Naive B cell (primary cell): ENCODE measurements around the gene LILRB4. TPM values are rescaled to one million over a fixed set of nuclear protein-coding genes. Genes with fewer than 3 reads are reported as not detected.
A peak's percentile ranks its signal among the peaks of the same experiment; 100 is the strongest.
"Not testable (repeated sequence)": the region's sequence is repeated elsewhere in the genome, so short reads cannot be mapped to it uniquely, and the experiment has no call there.

Experiments used
- ATAC-seq, 2 donors: fragments of 150-1000 bp; cut with Tn5 transposase; 2 replicates each; pipeline ENCODE4 v1.10.0; 2021; ENCODE audit warnings: low read depth in 2 of 2, mild to moderate bottlenecking in 2 of 2, moderate library complexity in 2 of 2
- DNase-seq: peaks from one replicate; pipeline ENCODE4 v3.0.0; 2022
- H3K27ac Mint-ChIP-seq, 6 donors: one replicate each; pipeline ENCODE4 v1.8.0; 2020 to 2022; ENCODE audit warnings: mild to moderate bottlenecking in 6 of 6, mixed read lengths in 6 of 6, moderate library complexity in 5 of 6, inconsistent platforms in 2 of 6
- H3K27me3 Mint-ChIP-seq, 3 donors: one replicate each; pipeline ENCODE4 v1.8.0; 2021 to 2022; ENCODE audit warnings: mixed read lengths in 3 of 3, mild to moderate bottlenecking in 1 of 3
- H3K36me3 Mint-ChIP-seq, 2 donors: one replicate each; pipeline ENCODE4 v1.8.0; 2020 to 2022; ENCODE audit warnings: mixed read lengths in 2 of 2, inconsistent platforms in 1 of 2, mild to moderate bottlenecking in 1 of 2
- H3K4me1 Mint-ChIP-seq, 3 donors: one replicate each; pipeline ENCODE4 v1.8.0; 2020 to 2022; ENCODE audit warnings: mixed read lengths in 3 of 3, inconsistent platforms in 1 of 3, mild to moderate bottlenecking in 1 of 3, moderate library complexity in 1 of 3
- H3K4me3 Mint-ChIP-seq, 8 donors: one replicate each; pipeline ENCODE4 v1.8.0; 2020 to 2022; ENCODE audit warnings: mild to moderate bottlenecking in 8 of 8, mixed read lengths in 8 of 8, moderate library complexity in 8 of 8, inconsistent platforms in 2 of 8
- H3K9me3 Mint-ChIP-seq, 7 donors: one replicate each; pipeline ENCODE4 v1.8.0; 2020 to 2022; ENCODE audit warnings: mixed read lengths in 7 of 7, mild to moderate bottlenecking in 5 of 7, inconsistent platforms in 2 of 7, moderate library complexity in 1 of 7
- polyA plus RNA-seq, 6 donors: library from polyadenylated mRNA; unstranded; fragments of 300-500 nt; fragmentation: Illumina TruSeq; gene quantifications; one replicate each; pipeline ENCODE4 v1.2.3, GENCODE V29; 2021; ENCODE audit warnings: low read depth in 6 of 6

The LILRB4 gene
- polyA plus RNA-seq, 6 donors from 2014 or later = 0.16 to 0.48 TPM; not detected in 4

- ATAC-seq, H3K9me3 Mint-ChIP-seq, H3K27me3 Mint-ChIP-seq, DNase-seq: not testable (repeated sequence)
- peak overlapping the region in 6 of 8 donors; percentile 32 to 94 (median 68) for H3K4me3 Mint-ChIP-seq
- peaks cover 12 to 27% of the 10 kb centered on the region in 2 donors for H3K36me3 Mint-ChIP-seq
- peak overlapping the region in 4 of 6 donors; percentile 71 to 93 (median 90) for H3K27ac Mint-ChIP-seq
- peaks cover 42 to 56% (median 55%) of the 10 kb centered on the region in 3 donors for H3K4me1 Mint-ChIP-seq
Observed at GRCh38 chr19:54631489-54632337, 31.1 kb upstream of the LILRB4 start.

DNA sequence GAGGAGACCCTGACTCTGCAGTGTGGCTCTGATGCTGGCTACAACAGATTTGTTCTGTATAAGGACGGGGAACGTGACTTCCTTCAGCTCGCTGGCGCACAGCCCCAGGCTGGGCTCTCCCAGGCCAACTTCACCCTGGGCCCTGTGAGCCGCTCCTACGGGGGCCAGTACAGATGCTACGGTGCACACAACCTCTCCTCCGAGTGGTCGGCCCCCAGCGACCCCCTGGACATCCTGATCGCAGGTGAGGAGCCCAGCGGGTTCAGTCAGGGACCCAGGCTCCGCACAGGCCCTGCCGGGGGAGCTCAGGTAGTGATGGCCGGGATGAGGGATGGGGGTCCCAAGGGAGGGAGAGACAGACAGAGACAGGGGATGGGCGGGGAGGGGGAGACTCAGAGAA, 30.3 kb upstream of the LILRB4 start:
- H3K27me3 Mint-ChIP-seq = not testable (repeated sequence)

GRCh38 chr19:54633401-54633800, 29.4 kb upstream of the LILRB4 start:
- Mint-ChIP-seq H3K36me3 (peaks cover 8 to 14% of the 10 kb centered on the region in 2 donors), H3K9me3 (no peaks in the 10 kb centered on the region)
- no peak for DNase-seq

More for the DNA sequence above, 30.3 kb upstream of the LILRB4 start:
- H3K9me3 Mint-ChIP-seq, ATAC-seq, H3K4me3 Mint-ChIP-seq, DNase-seq: not testable (repeated sequence)
- Mint-ChIP-seq H3K36me3 (peaks cover 8 to 20% of the 10 kb centered on the region in 2 donors), H3K4me1 (peaks cover 38 to 49% (median 47%) of the 10 kb centered on the region in 3 donors), H3K27ac (peak overlapping the region in 2 of 6 donors; percentile 69 to 92)

DNA sequence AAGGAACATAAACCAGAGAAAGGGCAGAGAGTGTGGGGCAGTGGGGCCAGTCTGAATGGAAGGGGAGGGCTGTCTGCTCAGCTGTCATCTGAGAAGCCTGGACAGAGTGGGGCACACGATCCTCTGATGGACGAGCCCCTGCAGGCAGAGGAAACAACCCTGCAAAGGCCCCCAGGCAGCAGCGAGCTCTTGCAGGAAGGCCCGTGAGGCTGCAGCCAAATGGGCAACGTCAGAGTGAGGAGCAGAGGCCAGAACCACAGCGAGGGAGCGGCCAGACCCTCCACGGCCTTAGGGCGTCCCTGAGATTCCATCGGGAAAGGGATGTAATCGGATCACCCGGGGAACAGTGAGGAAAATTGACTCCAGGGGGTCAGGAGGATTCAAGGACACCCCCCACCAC, 26.7 kb upstream of the LILRB4 start:
- not testable (repeated sequence) for H3K9me3 Mint-ChIP-seq, H3K27ac Mint-ChIP-seq, ATAC-seq, H3K27me3 Mint-ChIP-seq, H3K36me3 Mint-ChIP-seq, DNase-seq
- Mint-ChIP-seq H3K4me1 (peaks cover 8 to 19% (median 14%) of the 10 kb centered on the region in 3 donors), H3K4me3 (peak overlapping the region in 1 of 8 donors; percentile 59)

More at GRCh38 chr19:54633401-54633800, 29.4 kb upstream of the LILRB4 start:
- peaks cover 31 to 40% (median 38%) of the 10 kb centered on the region in 3 donors for H3K4me1 Mint-ChIP-seq
- ATAC-seq = no peak
- no peak overlapping the region for H3K4me3 Mint-ChIP-seq
- H3K27ac Mint-ChIP-seq = peak overlapping the region in 2 of 6 donors; percentile 81 to 92
- no peaks in the 10 kb centered on the region for H3K27me3 Mint-ChIP-seq

GRCh38 chr19:54638683-54639082, 24.1 kb upstream of the LILRB4 start:
- Mint-ChIP-seq H3K36me3 (peaks cover 0 to 8% of the 10 kb centered on the region in 2 donors), H3K9me3 (no peaks in the 10 kb centered on the region), H3K4me1 (peaks cover 9 to 17% (median 13%) of the 10 kb centered on the region in 3 donors), H3K4me3 (no peak overlapping the region), H3K27ac (no peak overlapping the region), H3K27me3 (peaks cover 0 to 4% (median 0%) of the 10 kb centered on the region in 3 donors)
- ATAC-seq = no peak
- no peak for DNase-seq

DNA sequence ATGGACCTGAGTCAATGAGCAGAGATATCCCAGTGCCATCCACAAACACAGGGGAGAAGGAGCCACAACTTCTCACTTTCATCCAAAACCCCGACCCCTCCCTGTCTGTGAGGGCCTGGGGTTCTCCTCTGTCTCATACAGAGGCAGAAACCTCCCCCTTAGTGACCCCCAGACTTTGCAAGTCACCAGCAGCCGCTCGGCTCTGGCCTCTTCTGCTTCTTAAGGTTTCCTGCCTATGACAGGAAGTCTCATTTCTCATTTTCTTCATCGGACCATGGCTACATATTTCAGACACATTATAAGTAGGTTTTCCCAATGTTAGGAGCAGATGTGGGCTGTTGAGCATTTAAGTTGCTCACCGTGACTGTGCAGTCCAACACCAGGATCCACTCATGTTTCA, 19.8 kb upstream of the LILRB4 start:
- H3K27ac Mint-ChIP-seq = peak overlapping the region in 1 of 6 donors; percentile 22
- H3K4me3 Mint-ChIP-seq = peak overlapping the region in 3 of 8 donors; percentile 10 to 32 (median 13)
- not testable (repeated sequence) for H3K36me3 Mint-ChIP-seq, H3K9me3 Mint-ChIP-seq, DNase-seq
- peaks cover 0 to 10% (median 0%) of the 10 kb centered on the region in 3 donors for H3K27me3 Mint-ChIP-seq
- peak in 1 of 2 donors; percentile 23 for ATAC-seq
- peaks cover 5 to 20% (median 13%) of the 10 kb centered on the region in 3 donors for H3K4me1 Mint-ChIP-seq

DNA sequence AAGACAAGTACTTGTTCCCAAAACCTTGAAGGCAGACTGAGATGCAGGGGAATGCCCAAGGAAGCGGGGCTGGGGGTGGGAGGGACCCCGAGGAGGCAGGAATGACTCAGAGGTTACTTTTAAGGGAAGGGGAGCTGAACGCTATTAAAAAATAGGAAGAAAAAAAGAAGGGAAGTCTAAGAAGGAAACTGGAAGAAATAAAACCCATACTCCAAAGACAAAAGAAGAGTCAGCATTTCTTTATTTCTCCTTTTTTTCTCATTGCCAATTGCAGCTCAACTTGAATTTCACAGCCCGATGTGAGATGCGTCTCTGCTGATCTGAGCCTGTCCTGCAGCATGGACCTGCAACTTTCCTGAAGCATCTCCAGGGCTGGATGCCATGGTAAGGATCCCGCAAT, 19.2 kb upstream of the LILRB4 start:
- not testable (repeated sequence) for DNase-seq, H3K9me3 Mint-ChIP-seq, ATAC-seq, H3K36me3 Mint-ChIP-seq, H3K4me3 Mint-ChIP-seq
- Mint-ChIP-seq H3K27me3 (peaks cover 0 to 10% (median 0%) of the 10 kb centered on the region in 3 donors), H3K27ac (peak overlapping the region in 1 of 6 donors; percentile 11), H3K4me1 (peaks cover 9 to 20% (median 12%) of the 10 kb centered on the region in 3 donors)

DNA sequence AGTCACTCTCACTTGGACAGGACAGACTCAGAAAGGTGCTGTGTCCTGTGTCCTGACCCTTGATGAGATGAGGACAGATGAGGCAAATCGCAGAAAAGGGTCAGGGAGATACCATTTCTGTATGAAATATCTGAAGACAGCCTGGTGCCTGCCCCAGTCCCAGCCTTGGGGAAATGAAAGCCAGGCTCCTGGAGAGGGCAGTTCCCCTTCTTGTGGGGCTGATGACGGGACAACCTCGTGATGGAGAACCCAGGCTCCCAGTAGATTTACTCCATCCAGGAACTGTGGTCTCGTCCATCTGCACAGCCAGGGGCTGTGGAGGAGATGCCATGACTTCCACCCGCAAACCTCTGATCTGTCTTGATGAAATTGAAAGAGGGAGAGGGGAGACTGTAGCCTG, 18.7 kb upstream of the LILRB4 start:
- no peaks in the 10 kb centered on the region for H3K36me3 Mint-ChIP-seq
- no peak overlapping the region for H3K27ac Mint-ChIP-seq
- H3K4me3 Mint-ChIP-seq = no peak overlapping the region
- DNase-seq = no peak
- H3K4me1 Mint-ChIP-seq = peaks cover 7 to 20% (median 9%) of the 10 kb centered on the region in 3 donors
- H3K27me3 Mint-ChIP-seq = peaks cover 0 to 10% (median 0%) of the 10 kb centered on the region in 3 donors
- no peaks in the 10 kb centered on the region for H3K9me3 Mint-ChIP-seq
- ATAC-seq = no peak

DNA sequence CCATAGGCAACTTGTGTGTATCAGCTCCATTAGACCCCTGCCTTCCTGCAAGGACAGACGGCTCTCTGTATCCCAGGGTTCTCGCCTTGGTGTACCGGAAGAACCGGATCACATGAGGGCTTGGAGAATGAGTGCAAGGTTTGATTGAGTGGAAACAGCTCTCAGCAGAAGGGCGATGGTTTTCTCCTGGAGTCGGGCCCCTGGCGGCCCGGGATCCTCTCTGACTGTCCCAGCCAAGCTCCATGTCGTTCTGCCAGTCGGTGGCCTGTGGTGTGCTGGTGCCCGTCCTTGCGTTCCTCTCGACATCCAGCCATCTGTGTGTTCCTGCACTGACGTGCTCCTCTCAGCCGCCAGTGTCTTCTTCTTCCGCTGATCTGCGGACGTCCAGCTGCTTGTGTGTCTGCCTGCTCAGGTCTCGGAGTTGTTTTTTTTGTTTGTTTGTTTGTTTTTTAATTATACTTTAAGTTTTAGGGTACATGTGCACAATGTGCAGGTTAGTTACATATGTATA, 16.4 kb upstream of the LILRB4 start:
- no peak for DNase-seq
- Mint-ChIP-seq H3K27ac (no peak overlapping the region), H3K36me3 (no peaks in the 10 kb centered on the region), H3K4me1 (peaks cover 7 to 17% (median 9%) of the 10 kb centered on the region in 3 donors), H3K9me3 (no peaks in the 10 kb centered on the region), H3K4me3 (no peak overlapping the region), H3K27me3 (peaks cover 0 to 10% (median 0%) of the 10 kb centered on the region in 3 donors)
- no peak for ATAC-seq

DNA sequence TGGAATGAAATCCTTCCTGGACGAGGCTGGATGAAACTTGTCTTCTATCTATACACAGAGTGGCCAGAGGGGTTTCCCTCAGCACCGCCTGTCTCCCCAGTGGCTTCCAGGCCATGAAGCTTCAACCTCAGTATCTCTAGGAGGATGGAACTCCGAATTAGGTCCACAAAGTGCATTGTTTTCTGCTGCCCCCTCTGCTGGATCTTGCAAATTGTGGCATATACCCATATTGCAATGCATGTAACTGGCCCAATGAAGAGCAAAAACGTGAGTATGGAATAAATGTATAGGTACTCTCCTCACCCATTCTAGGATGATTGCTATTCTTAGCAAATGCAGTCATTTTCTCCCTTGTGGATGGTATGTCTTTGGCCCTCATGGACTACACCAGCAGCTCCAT, 14.7 kb upstream of the LILRB4 start:
- no peak for ATAC-seq
- Mint-ChIP-seq H3K27ac (no peak overlapping the region), H3K36me3 (no peaks in the 10 kb centered on the region), H3K4me3 (no peak overlapping the region), H3K9me3 (no peaks in the 10 kb centered on the region), H3K4me1 (peaks cover 5 to 12% (median 6%) of the 10 kb centered on the region in 3 donors), H3K27me3 (peaks cover 0 to 7% (median 0%) of the 10 kb centered on the region in 3 donors)
- DNase-seq = no peak

DNA sequence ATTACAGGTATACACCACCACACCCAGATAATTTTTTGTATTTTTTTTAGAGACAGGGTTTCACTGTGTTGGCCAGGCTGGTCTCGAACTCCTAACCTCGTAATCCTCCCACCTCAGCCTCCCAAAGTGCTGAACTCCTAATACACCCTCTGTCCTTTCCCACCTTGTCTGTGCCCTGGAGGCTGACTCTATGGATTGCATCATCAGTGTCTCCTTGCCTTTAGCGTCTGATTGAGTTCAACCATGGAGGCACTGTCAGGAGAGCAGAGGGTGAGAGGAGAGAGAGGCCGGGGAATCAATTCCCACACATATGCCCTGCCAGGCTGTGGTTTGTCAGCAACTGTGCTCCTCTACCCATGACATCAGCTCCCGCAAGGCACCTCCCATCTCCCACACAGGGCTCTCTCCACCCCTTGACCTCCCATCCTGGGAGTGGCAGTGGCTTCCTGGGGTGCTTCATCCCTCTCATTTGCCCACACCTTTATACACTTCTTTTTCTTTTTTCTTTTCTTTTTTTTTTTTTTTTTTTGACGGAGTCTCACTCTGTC, 12.6 kb upstream of the LILRB4 start:
- peaks cover 0 to 6% (median 0%) of the 10 kb centered on the region in 3 donors for H3K27me3 Mint-ChIP-seq

GRCh38 chr19:54653181-54653809, 9.5 kb upstream of the LILRB4 start:
- Mint-ChIP-seq H3K36me3 (no peaks in the 10 kb centered on the region), H3K9me3 (no peaks in the 10 kb centered on the region), H3K27ac (no peak overlapping the region), H3K4me3 (no peak overlapping the region), H3K4me1 (peaks cover 7 to 13% (median 9%) of the 10 kb centered on the region in 3 donors), H3K27me3 (no peaks in the 10 kb centered on the region)
- DNase-seq = peak; percentile 23
- ATAC-seq = peak in 1 of 2 donors; percentile 52

More for the DNA sequence above, 12.6 kb upstream of the LILRB4 start:
- Mint-ChIP-seq H3K36me3 (no peaks in the 10 kb centered on the region), H3K4me3 (no peak overlapping the region), H3K9me3 (no peaks in the 10 kb centered on the region), H3K4me1 (peaks cover 9 to 13% (median 10%) of the 10 kb centered on the region in 3 donors), H3K27ac (peak overlapping the region in 1 of 6 donors; percentile 78)
- ATAC-seq (no peak), DNase-seq (no peak)
